ENCODE data around the gene PANK4.

- TF ChIP-seq CTCF (conservative IDR thresholded peaks at IDR 0.05 in 1 of 2, IDR thresholded peaks at IDR 0.05 in 1 of 2; ENCODE audit: extremely low read depth in 1 of 2, insufficient read depth in 1 of 2, low read depth in 1 of 2, low read length in 2 of 2) (no peak), EZH2 (IDR thresholded peaks at IDR 0.05; ENCODE audit: borderline replicate concordance, low read length) (no peak)
These were observed 18.6 kb downstream of the PANK4 start for GRCh38 chr1:2507744-2508155.
